ENCODE results near the gene ACTL7A.
"Not testable (repeated sequence)": the region's sequence is repeated elsewhere in the genome, so short reads cannot be mapped to it uniquely, and the experiment has no call there.

Gene ACTL7A

GRCh38 chr9:108861997-108862396, at the start of gene ACTL7A:
Gene ACTL7A (plus strand): TSS chr9:108862266. CDS start chr9:108862323, 57 bp downstream.
- in situ Hi-C loops (cut with HindIII; ENCODE audit: low sequenced_read_pairs) = no loop called here

- in situ Hi-C loops (cut with HindIII; ENCODE audit: low sequenced_read_pairs) = loop anchor here (5.0 kb wide), 1 partner anchor 40 kb away; no protein-coding TSS in a partner anchor
These were observed 49.6 kb upstream of the ACTL7A start for GRCh38 chr9:108812396-108813025.

- in situ Hi-C loops (cut with HindIII; ENCODE audit: low sequenced_read_pairs) = loop anchor here (5.0 kb wide), 1 partner anchor 42 kb away; no protein-coding TSS in a partner anchor
These were observed 48.0 kb upstream of the ACTL7A start for GRCh38 chr9:108813951-108814601.

- in situ Hi-C loops (cut with HindIII; ENCODE audit: low sequenced_read_pairs) = no loop called here
These were observed 46.9 kb upstream of the ACTL7A start for GRCh38 chr9:108815156-108815555.

GRCh38 chr9:108816037-108816436, 46.0 kb upstream of the ACTL7A start:
- in situ Hi-C loops (cut with HindIII; ENCODE audit: low sequenced_read_pairs) = no loop called here

- in situ Hi-C loops (cut with HindIII; ENCODE audit: low sequenced_read_pairs) = no loop called here
These were observed 38.2 kb upstream of the ACTL7A start for GRCh38 chr9:108823829-108824228.

GRCh38 chr9:108830272-108830671, 31.8 kb upstream of the ACTL7A start:
- in situ Hi-C loops (cut with HindIII; ENCODE audit: low sequenced_read_pairs) = no loop called here

- in situ Hi-C loops (cut with HindIII; ENCODE audit: low sequenced_read_pairs) = no loop called here
These were observed 30.4 kb upstream of the ACTL7A start for GRCh38 chr9:108831496-108832178.

- in situ Hi-C loops (cut with HindIII; ENCODE audit: low sequenced_read_pairs) = no loop called here
These were observed 29.9 kb upstream of the ACTL7A start for GRCh38 chr9:108832179-108832500.

GRCh38 chr9:108834959-108835665, 27.0 kb upstream of the ACTL7A start:
- in situ Hi-C loops (cut with HindIII; ENCODE audit: low sequenced_read_pairs) = no loop called here

GRCh38 chr9:108835831-108836230, 26.2 kb upstream of the ACTL7A start:
- in situ Hi-C loops (cut with HindIII; ENCODE audit: low sequenced_read_pairs) = no loop called here

GRCh38 chr9:108836319-108836718, 25.7 kb upstream of the ACTL7A start:
- in situ Hi-C loops (cut with HindIII; ENCODE audit: low sequenced_read_pairs) = no loop called here

- in situ Hi-C loops (cut with HindIII; ENCODE audit: low sequenced_read_pairs) = no loop called here
These were observed 25.3 kb upstream of the ACTL7A start for GRCh38 chr9:108836781-108837180.

- in situ Hi-C loops (cut with HindIII; ENCODE audit: low sequenced_read_pairs) = no loop called here
These were observed 24.5 kb upstream of the ACTL7A start for GRCh38 chr9:108837530-108837929.

GRCh38 chr9:108838017-108838416, 24.0 kb upstream of the ACTL7A start:
- in situ Hi-C loops (cut with HindIII; ENCODE audit: low sequenced_read_pairs) = no loop called here

GRCh38 chr9:108839561-108839960, 22.5 kb upstream of the ACTL7A start:
- in situ Hi-C loops (cut with HindIII; ENCODE audit: low sequenced_read_pairs) = not testable (repeated sequence)

GRCh38 chr9:108842610-108843295, 19.3 kb upstream of the ACTL7A start:
- in situ Hi-C loops (cut with HindIII; ENCODE audit: low sequenced_read_pairs) = no loop called here

- in situ Hi-C loops (cut with HindIII; ENCODE audit: low sequenced_read_pairs) = no loop called here
These were observed 17.7 kb upstream of the ACTL7A start for GRCh38 chr9:108844391-108844790.

GRCh38 chr9:108844856-108845255, 17.2 kb upstream of the ACTL7A start:
- in situ Hi-C loops (cut with HindIII; ENCODE audit: low sequenced_read_pairs) = no loop called here

- in situ Hi-C loops (cut with HindIII; ENCODE audit: low sequenced_read_pairs) = no loop called here
These were observed 16.6 kb upstream of the ACTL7A start for GRCh38 chr9:108845507-108845906.

GRCh38 chr9:108845947-108846346, 16.1 kb upstream of the ACTL7A start:
- in situ Hi-C loops (cut with HindIII; ENCODE audit: low sequenced_read_pairs) = no loop called here
